Occipital lobe (tissue), 2 donors: ENCODE measurements around the gene PPIA. TPM values are rescaled to one million over a fixed set of nuclear protein-coding genes. Genes with fewer than 3 reads are reported as not detected.
"Not testable (repeated sequence)": the region's sequence is repeated elsewhere in the genome, so short reads cannot be mapped to it uniquely, and the experiment has no call there.

Source experiments
- DNase-seq: peaks from one replicate; lab custom pipeline; 2025; lab: John Stamatoyannopoulos, UW
- total RNA-seq: library from RNA; depleted of rRNA; stranded (reverse); fragments of >200 nt; gene quantifications from one replicate; pipeline ENCODE4 v1.2.3, GENCODE V29; 2014

Gene PPIA
- total RNA-seq, 1 donor from 2014 or later: 882 TPM

- DNase-seq: no peak
Measured at GRCh38 chr7:44762726-44763522, 33.6 kb upstream of the PPIA start.

DNA sequence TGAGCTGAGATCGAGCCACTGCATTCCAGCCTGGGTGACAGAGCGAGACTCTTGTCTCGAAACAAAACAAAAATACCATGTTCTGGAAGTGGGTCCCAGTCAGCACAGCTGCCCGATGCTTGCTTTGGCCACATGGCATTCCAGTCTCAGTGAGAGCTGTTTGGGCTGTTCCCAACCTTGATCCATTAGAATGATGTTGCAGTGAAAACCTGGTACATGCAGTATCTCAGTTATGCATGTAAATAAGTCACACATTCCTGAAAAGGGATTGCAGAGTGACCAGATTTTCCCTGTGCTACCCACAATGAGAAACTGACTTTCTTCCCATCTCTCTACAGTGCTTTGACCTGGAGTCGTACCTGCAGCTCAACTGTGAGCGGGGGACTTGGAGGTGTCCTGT is 32.4 kb upstream of the PPIA start:
- DNase-seq: no peak

DNA sequence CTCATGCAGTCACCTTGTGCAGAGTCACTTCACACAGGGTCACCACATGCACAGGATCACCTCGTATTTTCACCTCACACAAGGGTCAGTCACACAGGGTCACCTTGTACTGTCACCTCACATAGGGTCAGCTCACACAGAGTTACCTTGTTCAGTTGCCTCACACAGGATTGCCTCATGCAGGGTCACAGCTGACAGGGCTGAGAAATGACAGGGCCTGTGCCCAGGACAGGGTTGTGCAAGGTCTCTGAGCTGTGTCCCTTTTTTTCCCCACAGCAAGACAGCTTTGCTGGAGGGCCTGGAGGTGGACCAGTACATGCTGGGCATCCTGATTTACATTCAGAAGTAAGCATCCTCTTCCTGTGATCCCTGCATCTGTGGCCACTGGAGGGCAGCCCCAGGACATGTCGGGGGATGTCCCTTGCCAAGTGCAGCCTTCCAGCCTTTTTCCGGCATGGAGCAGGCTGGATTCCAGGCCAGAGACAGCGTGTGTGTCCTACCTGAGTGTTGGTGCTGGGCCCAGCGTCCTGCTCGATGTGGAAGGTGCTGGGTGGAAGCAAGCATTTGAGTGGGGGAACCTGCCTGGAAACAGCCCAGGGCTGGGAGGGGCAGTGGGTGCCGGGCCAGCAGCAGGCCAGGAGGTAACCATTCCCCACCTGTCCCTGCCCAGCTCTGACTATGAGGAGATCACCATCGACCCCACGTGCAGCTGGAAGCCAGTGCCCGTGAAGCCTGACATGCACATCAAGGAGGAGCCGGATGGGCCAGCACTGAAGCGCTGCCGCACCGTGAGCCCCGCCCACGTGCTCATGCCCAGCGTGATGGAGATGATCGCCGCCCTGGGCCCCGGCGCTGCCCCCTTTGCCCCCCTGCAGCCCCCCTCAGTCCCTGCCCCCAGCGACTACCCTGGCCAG is 31.6 kb upstream of the PPIA start:
- no peak for DNase-seq

- DNase-seq: no peak
Measured at GRCh38 chr7:44765579-44766415, 30.7 kb upstream of the PPIA start.

DNA sequence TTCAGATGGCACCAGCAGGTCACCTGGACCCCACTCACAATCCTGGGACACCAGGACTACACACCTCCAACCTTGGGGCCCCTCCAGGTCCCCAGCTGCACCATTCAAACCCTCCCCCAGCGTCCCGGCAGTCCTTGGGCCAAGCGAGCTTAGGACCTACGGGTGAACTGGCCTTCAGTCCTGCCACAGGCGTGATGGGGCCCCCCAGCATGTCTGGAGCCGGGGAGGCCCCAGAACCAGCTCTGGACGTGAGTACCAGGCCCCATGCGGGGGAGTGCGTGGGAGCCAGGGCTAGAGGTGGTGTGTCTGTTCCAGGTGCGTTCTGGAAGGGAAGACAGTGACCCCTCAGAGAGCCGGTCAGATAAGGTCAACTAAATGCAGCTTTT is 30.1 kb upstream of the PPIA start:
- no peak for DNase-seq

- no peak for DNase-seq
Measured at GRCh38 chr7:44767134-44767911, 29.2 kb upstream of the PPIA start.

DNA sequence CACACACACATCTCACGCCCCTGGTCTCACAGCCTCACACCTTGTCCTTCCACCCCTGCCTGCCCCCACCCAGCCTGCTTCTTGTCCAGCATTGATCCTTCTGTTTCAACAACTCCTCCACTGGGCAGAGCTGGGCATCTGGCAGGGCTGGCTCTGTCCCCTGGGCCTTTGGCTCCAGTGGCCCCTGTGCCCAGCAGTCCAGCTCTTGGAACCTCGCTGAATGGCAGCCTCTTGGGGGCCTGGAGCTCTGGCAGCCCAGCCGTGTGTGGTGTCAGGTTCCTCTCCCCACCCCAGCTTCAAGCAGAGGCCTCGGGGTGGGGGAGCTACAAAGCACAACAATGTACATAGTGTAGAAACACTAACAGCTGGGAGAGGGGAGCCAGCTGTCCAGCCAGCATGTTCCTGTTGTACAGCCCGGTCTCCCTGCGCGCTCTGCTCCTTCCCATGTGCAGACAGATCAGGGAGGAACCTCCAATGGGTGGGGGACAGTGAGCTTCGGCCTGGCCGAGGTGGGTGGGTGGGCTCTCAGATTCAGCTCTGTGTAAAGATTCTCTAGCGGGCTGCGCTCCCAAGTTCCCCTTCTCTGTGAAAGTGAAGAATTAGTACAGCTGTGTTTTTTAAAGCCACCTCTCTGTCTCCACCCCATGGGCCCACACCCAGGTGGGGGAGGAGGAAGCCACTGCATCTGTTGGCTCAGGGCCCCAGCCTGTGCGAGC is 28.4 kb upstream of the PPIA start:
- peak; percentile 56 for DNase-seq

- DNase-seq: no peak
Measured at GRCh38 chr7:44768628-44769371, 27.7 kb upstream of the PPIA start.

- peak; percentile 26 for DNase-seq
Measured at GRCh38 chr7:44769376-44769775, 27.1 kb upstream of the PPIA start.

GRCh38 chr7:44769776-44770294 is 26.6 kb upstream of the PPIA start:
- DNase-seq: no peak

DNA sequence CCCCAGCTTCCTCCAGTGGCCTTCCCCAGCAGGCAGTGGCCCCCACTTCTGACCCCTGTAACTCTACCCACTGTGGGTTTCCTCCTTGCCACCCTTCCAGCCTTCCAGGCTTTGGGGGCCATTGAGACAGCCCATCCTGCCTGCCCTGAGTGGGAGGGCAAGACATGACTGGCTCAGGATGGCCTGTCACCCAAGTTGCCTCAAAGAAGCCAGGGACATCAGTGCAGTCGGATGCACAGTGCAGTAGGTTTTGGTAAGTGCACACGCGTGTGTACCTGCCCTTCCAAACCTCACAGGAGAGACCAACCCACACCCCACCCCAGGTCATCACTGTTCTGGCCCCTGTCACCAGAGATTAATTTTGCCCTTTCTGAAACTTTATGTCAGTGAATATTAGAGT is 25.1 kb upstream of the PPIA start:
- no peak for DNase-seq

GRCh38 chr7:44772440-44772839 is 24.0 kb upstream of the PPIA start:
- no peak for DNase-seq

- DNase-seq: no peak
Measured at GRCh38 chr7:44772867-44773266, 23.6 kb upstream of the PPIA start.

GRCh38 chr7:44774486-44774885 is 22.0 kb upstream of the PPIA start:
- not testable (repeated sequence) for DNase-seq

DNA sequence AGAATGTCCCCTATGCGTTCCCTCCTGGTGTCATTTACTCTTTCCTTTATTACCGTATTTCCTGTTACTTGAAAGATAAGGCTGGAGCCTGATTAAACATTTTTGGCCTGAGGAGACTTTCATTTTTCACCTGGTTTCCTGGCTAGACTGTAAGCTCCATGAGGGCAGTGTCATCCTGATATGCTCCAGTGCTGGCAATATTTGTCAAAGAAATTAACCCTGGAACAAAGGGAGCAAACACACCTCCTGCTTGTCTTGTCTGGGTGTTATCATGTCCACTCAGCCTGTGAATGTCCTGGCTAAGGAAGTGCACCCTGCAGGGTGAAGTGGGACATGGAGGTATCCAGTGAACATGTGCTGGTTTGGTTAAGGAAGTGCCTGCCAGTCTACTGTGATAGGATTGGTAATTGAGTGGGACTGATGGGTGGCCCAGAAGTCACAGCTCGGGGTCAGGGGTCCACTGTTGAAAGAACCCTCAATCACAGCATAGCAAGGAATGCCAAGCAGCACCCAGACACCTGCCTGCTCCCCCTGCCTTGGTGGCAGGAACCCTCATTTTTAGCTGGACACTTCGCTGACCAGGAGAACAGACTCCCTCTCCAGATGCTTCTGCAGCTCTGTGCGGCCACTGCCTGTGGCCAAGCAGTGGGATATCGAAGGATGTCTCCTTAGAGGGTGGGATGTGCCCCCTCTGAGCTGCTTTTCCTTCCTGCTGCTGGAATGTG is 20.9 kb upstream of the PPIA start:
- no peak for DNase-seq

- no peak for DNase-seq
Measured at GRCh38 chr7:44776211-44776610, 20.3 kb upstream of the PPIA start.

DNA sequence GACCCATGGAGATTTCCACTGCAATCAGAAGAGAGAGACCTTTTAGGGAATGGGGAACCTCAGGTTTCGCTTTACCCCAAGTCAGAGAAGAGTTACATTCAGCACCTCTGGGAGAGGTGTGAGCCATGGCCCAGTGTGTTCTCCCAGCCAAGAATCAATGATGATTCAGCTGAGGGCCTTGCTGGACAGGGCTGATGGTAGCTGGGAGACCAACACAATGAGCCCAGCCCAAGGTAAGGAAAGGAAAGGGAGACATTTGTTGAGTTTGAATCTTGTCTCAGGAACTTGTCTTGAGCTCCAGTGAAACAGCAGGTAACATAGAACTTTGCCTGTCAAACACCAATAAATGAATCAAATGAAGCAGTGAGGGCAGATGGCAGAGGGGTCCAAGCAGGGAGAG is 14.0 kb upstream of the PPIA start:
- DNase-seq: no peak

- DNase-seq: no peak
Measured at GRCh38 chr7:44783407-44783806, 13.1 kb upstream of the PPIA start.

- no peak for DNase-seq
Measured at GRCh38 chr7:44784364-44784763, 12.1 kb upstream of the PPIA start.
